Keratinocyte (primary cell): ENCODE results near the gene MYBPH. TPM values are rescaled to one million over a fixed set of nuclear protein-coding genes. Genes with fewer than 3 reads are reported as not detected.

ENCODE experiments used
- DNase-seq: peaks from one replicate; pipeline ENCODE4 v3.0.0-alpha.2; 2011; ENCODE audit warnings: low read depth, missing footprints, low spot score
- FAIRE-seq: peaks from 2 replicates; lab custom pipeline; 2011; peaks lifted over from hg19 to GRCh38; lab: Jason Lieb, UNC
- H2AFZ ChIP-seq: 2 replicates; pipeline ENCODE4 v1.6.0; 2012; ENCODE audit warnings: low read length, control low read depth, inconsistent platforms; ENCODE audit not compliant: control insufficient read depth
- H3K27ac ChIP-seq: 2 replicates; pipeline ENCODE4 v1.5.1; 2011; ENCODE audit warnings: low read length; ENCODE audit not compliant: control insufficient read depth, insufficient read depth
- H3K27me3 ChIP-seq: 3 replicates; pipeline ENCODE4 v1.6.0; 2011; ENCODE audit warnings: low read length; ENCODE audit not compliant: control insufficient read depth, insufficient read depth; ENCODE audit errors: extremely low read depth
- H3K36me3 ChIP-seq, 2 experiments: 2 replicates in 1 of 2; 3 replicates in 1 of 2; pipeline ENCODE4 v1.5.1; 2011; ENCODE audit warnings: low read length in 2 of 2, mild to moderate bottlenecking in 1 of 2; ENCODE audit not compliant: control insufficient read depth in 2 of 2, insufficient read depth in 2 of 2; ENCODE audit errors: extremely low read depth in 1 of 2
- H3K4me1 ChIP-seq: 3 replicates; pipeline ENCODE4 v1.5.1; 2011; ENCODE audit warnings: low read length; ENCODE audit not compliant: control insufficient read depth, insufficient read depth; ENCODE audit errors: extremely low read depth
- H3K4me2 ChIP-seq: 3 replicates; pipeline ENCODE4 v1.6.0; 2011; ENCODE audit warnings: low read depth, low read length; ENCODE audit not compliant: control insufficient read depth, insufficient read depth; ENCODE audit errors: extremely low read depth
- H3K4me3 ChIP-seq, 3 experiments: fragments of 200-600 bp in 1 of 3; sonication (generic) in 1 of 3; 2 replicates in 2 of 3; 3 replicates in 1 of 3; pipeline ENCODE4 v1.5.1; 2011 to 2016; ENCODE audit warnings: low read length in 3 of 3, mild to moderate bottlenecking in 3 of 3, control low read depth in 2 of 3, inconsistent platforms in 1 of 3, low read depth in 1 of 3, mixed read lengths in 1 of 3, mixed run types in 1 of 3, moderate library complexity in 1 of 3; ENCODE audit not compliant: control insufficient read depth in 2 of 3, insufficient read depth in 2 of 3; ENCODE audit errors: extremely low read depth in 1 of 3
- H3K79me2 ChIP-seq: 2 replicates; pipeline ENCODE4 v1.6.0; 2012; ENCODE audit warnings: low read length; ENCODE audit not compliant: control insufficient read depth, insufficient read depth
- H3K9ac ChIP-seq: 3 replicates; pipeline ENCODE4 v1.6.0; 2011; ENCODE audit warnings: low read length; ENCODE audit not compliant: control insufficient read depth, insufficient read depth; ENCODE audit errors: extremely low read depth
- H3K9me1 ChIP-seq: 3 replicates; pipeline ENCODE4 v1.6.0; 2011; ENCODE audit warnings: low read length; ENCODE audit not compliant: control insufficient read depth, insufficient read depth; ENCODE audit errors: extremely low read depth
- H3K9me3 ChIP-seq: 2 replicates; pipeline ENCODE4 v1.5.1; 2012; ENCODE audit warnings: low read depth, low read length; ENCODE audit not compliant: control insufficient read depth
- H4K20me1 ChIP-seq: 3 replicates; pipeline ENCODE4 v1.6.0; 2011; ENCODE audit warnings: low read length; ENCODE audit not compliant: control insufficient read depth, insufficient read depth; ENCODE audit errors: extremely low read depth
- EZH2 ChIP-seq: IDR thresholded peaks from one replicate; pipeline ENCODE4 v1.6.1; 2012; ENCODE audit warnings: inconsistent platforms, mild to moderate bottlenecking, low read length, moderate library complexity
- dilution Hi-C: fragments of 300-500 bp; cut with MboI; formaldehyde crosslinking; loops from one replicate; pipeline ENCODE4 v1.7.0; 2020; ENCODE audit warnings: low sequenced_read_pairs; ENCODE audit not compliant: extremely low pct_ligation_motif_present
- polyA plus RNA-seq, 5 experiments: library from polyadenylated mRNA; depleted of rRNA in 3 of 5; stranded (reverse) in 3 of 5; stranded (forward) in 1 of 5; unstranded in 1 of 5; fragments of >200 nt; gene quantifications; 1 replicate in 1 of 5; 2 replicates in 3 of 5; 3 replicates in 1 of 5; pipeline versions ENCODE4 v1.2.1 to v1.2.3, GENCODE V29; 2011 to 2012; ENCODE audit warnings: missing spikeins in 2 of 5, low read depth in 1 of 5, low replicate concordance in 1 of 5
- TF ChIP-seq, protein P1 (sequence below), 3 experiments: IDR thresholded peaks in 1 of 3; conservative IDR thresholded peaks in 1 of 3; optimal IDR thresholded peaks in 1 of 3; 2 replicates in 2 of 3; 3 replicates in 1 of 3; pipeline versions ENCODE3 to v1.5.1; 2011; ENCODE audit warnings: low read length in 3 of 3, mild to moderate bottlenecking in 3 of 3, moderate library complexity in 2 of 3, control low read depth in 1 of 3, inconsistent platforms in 1 of 3; ENCODE audit not compliant: insufficient read depth in 2 of 3; ENCODE audit errors: extremely low read depth in 1 of 3

Gene MYBPH
- polyA plus RNA-seq, 1 donor (not counting 4 experiments of a cell fraction or from before 2014, with no cell fraction given): not detected

DNA sequence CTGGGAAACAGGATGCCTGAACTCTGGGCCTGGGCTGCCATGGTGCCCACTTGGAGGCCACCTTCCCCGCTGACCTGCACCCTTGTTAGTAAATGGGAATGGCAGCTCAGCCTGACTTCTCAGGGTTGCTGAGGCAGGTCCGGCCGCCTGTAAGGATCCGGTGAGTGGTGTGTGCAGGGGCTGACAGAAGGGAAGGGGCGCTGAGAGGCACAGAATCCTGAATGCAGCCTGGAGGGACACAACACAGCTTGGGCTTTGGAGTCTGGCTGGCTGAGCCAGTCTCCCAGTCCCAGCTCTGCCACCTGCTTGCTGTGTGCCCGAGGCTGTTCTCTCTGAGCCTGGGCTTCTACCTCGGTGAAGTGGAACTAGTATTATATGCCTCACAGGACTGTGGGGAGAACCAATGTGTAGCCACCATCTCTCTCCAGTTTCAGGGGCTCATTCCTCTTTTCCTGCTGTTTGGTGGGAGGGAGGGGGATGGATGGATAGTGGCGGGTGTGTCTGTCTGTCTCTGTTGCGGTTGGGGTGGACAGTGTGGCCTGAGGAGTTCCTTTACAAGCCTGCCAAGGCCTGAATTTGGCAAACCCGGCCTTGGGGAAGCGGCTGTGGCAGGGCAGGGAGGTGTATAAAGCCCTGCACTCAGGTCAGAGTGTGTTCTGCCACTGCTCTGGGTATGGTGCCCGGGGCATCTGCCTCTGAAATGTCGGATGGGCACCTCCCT is 30.1 kb downstream of the MYBPH start:
- no peaks in the 10 kb centered on the region for H3K4me1 ChIP-seq
- H4K20me1 ChIP-seq: no peaks in the 10 kb centered on the region
- H3K36me3 ChIP-seq: no peaks in the 10 kb centered on the region
- H3K4me2 ChIP-seq: no peak overlapping the region
- no peak for DNase-seq
- no peak overlapping the region for H2AFZ ChIP-seq
- no peak overlapping the region for H3K4me3 ChIP-seq
- no peak overlapping the region for H3K27ac ChIP-seq
- H3K27me3 ChIP-seq: no peaks in the 10 kb centered on the region
- no peaks in the 10 kb centered on the region for H3K79me2 ChIP-seq
- dilution Hi-C loops: no loop called here
- no peaks in the 10 kb centered on the region for H3K9me1 ChIP-seq
- FAIRE-seq: no peak
- no peaks in the 10 kb centered on the region for H3K9me3 ChIP-seq
- no peak for TF ChIP-seq EZH2
- TF ChIP-seq, protein P1, sequence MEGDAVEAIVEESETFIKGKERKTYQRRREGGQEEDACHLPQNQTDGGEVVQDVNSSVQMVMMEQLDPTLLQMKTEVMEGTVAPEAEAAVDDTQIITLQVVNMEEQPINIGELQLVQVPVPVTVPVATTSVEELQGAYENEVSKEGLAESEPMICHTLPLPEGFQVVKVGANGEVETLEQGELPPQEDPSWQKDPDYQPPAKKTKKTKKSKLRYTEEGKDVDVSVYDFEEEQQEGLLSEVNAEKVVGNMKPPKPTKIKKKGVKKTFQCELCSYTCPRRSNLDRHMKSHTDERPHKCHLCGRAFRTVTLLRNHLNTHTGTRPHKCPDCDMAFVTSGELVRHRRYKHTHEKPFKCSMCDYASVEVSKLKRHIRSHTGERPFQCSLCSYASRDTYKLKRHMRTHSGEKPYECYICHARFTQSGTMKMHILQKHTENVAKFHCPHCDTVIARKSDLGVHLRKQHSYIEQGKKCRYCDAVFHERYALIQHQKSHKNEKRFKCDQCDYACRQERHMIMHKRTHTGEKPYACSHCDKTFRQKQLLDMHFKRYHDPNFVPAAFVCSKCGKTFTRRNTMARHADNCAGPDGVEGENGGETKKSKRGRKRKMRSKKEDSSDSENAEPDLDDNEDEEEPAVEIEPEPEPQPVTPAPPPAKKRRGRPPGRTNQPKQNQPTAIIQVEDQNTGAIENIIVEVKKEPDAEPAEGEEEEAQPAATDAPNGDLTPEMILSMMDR (optimal IDR thresholded peaks at IDR 0.05 in 1 of 3, IDR thresholded peaks at IDR 0.05 in 1 of 3, conservative IDR thresholded peaks at IDR 0.05 in 1 of 3; ENCODE audit: extremely low read depth in 1 of 3, insufficient read depth in 2 of 3, low read length in 3 of 3): no peak
- no peak overlapping the region for H3K9ac ChIP-seq

DNA sequence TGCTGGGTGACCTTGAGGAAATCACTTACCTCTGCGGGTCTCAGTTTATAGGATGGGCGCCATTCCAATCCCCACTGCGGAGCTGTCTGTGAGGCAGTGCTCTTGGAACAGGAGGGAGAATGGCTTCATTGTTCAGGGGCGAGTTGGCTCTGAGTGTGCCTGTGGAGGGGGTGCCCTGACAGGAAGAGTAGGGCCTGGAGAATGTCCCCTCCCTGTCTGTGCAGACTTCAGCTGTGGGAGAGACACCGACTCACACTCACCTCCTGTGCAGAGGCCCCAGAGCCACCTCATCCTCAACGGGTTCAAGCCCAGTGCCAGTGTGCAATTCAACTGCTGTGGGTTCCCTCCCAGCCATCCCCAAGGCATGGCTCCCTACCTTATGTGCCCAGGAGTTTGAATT is 31.0 kb downstream of the MYBPH start:
- H3K36me3 ChIP-seq: no peaks in the 10 kb centered on the region
- TF ChIP-seq, protein P1 (optimal IDR thresholded peaks at IDR 0.05 in 1 of 3, IDR thresholded peaks at IDR 0.05 in 1 of 3, conservative IDR thresholded peaks at IDR 0.05 in 1 of 3; ENCODE audit: extremely low read depth in 1 of 3, insufficient read depth in 2 of 3, low read length in 3 of 3): no peak
- H3K79me2 ChIP-seq: no peaks in the 10 kb centered on the region
- H2AFZ ChIP-seq: no peak overlapping the region
- dilution Hi-C loops: no loop called here
- H3K27ac ChIP-seq: no peak overlapping the region
- H3K9me1 ChIP-seq: no peaks in the 10 kb centered on the region
- H3K9me3 ChIP-seq: no peaks in the 10 kb centered on the region
- H3K4me3 ChIP-seq: no peak overlapping the region
- no peaks in the 10 kb centered on the region for H3K27me3 ChIP-seq
- no peaks in the 10 kb centered on the region for H4K20me1 ChIP-seq
- no peaks in the 10 kb centered on the region for H3K4me1 ChIP-seq
- H3K9ac ChIP-seq: no peak overlapping the region
- no peak overlapping the region for H3K4me2 ChIP-seq
- FAIRE-seq (no peak), DNase-seq (no peak)
